HCT116 (cell line): ENCODE data around the gene SLC25A21.

Experiments used
- CTCF ChIP-seq, 3 experiments: fragments of 200-600 bp in 1 of 3; sonication (generic) in 1 of 3; IDR thresholded peaks in 2 of 3; conservative IDR thresholded peaks in 1 of 3; 2 replicates each; pipeline ENCODE4 v1.5.1; 2012 to 2017; ENCODE audit warnings: low read depth in 2 of 3, low read length in 2 of 3, antibody characterized with exemption in 1 of 3, borderline replicate concordance in 1 of 3, control low read depth in 1 of 3, mild to moderate bottlenecking in 1 of 3, mixed read lengths in 1 of 3, mixed run types in 1 of 3, moderate library complexity in 1 of 3; ENCODE audit not compliant: insufficient read depth in 1 of 3
- POLR2A ChIP-seq: IDR thresholded peaks from 2 replicates; pipeline ENCODE4 v1.7.0; 2011; ENCODE audit warnings: borderline replicate concordance; ENCODE audit not compliant: insufficient read depth, insufficient read length; ENCODE audit errors: extremely low read depth
- SRF ChIP-seq: IDR thresholded peaks from 2 replicates; pipeline ENCODE4 v1.6.1; 2012; ENCODE audit warnings: low read depth
- ZNF274 ChIP-seq: fragments of 200-500 bp; sonication (Bioruptor generic); IDR thresholded peaks from 2 replicates; pipeline ENCODE4 v1.6.1; 2014; ENCODE audit warnings: mild to moderate bottlenecking, low read depth, low read length, inconsistent platforms
- TF ChIP-seq, protein P1 (sequence below): IDR thresholded peaks from 2 replicates; pipeline ENCODE4 v1.6.1; 2011; ENCODE audit warnings: mild to moderate bottlenecking, low read length, moderate library complexity; ENCODE audit not compliant: insufficient replicate concordance; ENCODE audit errors: extremely low read depth

DNA sequence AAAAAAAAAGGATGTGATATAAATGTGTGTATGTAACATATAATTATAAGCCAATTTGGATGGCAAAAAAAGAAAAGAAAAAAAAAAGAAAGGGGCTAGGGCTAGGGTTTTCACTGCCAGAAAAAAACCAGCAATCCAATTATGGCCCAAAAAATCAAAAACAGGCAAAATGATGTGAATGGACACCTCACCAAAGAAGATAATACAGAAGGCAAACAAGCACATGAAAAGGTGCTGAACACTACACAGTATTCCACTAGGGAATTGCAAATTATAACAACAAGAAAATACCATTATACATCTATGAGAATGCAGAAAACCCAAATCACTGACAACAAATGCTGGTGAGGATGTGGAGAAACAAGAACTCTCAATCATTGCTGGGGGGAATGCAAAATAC, 13.3 kb upstream of the SLC25A21 start:
- TF ChIP-seq, protein P1, sequence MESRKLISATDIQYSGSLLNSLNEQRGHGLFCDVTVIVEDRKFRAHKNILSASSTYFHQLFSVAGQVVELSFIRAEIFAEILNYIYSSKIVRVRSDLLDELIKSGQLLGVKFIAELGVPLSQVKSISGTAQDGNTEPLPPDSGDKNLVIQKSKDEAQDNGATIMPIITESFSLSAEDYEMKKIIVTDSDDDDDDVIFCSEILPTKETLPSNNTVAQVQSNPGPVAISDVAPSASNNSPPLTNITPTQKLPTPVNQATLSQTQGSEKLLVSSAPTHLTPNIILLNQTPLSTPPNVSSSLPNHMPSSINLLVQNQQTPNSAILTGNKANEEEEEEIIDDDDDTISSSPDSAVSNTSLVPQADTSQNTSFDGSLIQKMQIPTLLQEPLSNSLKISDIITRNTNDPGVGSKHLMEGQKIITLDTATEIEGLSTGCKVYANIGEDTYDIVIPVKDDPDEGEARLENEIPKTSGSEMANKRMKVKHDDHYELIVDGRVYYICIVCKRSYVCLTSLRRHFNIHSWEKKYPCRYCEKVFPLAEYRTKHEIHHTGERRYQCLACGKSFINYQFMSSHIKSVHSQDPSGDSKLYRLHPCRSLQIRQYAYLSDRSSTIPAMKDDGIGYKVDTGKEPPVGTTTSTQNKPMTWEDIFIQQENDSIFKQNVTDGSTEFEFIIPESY, result no peak
- no peak for TF ChIP-seq POLR2A
- TF ChIP-seq CTCF (IDR thresholded peaks at IDR 0.05 in 2 of 3, conservative IDR thresholded peaks at IDR 0.05 in 1 of 3; ENCODE audit: borderline replicate concordance in 1 of 3, insufficient read depth in 1 of 3, low read depth in 2 of 3, low read length in 2 of 3), result no peak
- TF ChIP-seq SRF, result no peak
- TF ChIP-seq ZNF274, result no peak
